Stimulated activated CD4-positive, alpha-beta T cell treated with anti-CD3 and anti-CD28 coated beads, Interleukin-4, amount 100 ng/mL, for 24 hours (primary cell): ENCODE results near the gene TOMM6.

ENCODE experiments used
- DNase-seq: peaks from one replicate; pipeline ENCODE4 v3.0.0-alpha.2; 2020

TOMM6 gene

GRCh38 chr6:41826343-41827022 is 39.0 kb downstream of the TOMM6 start:
- DNase-seq: no peak

GRCh38 chr6:41832263-41832662 is 44.8 kb downstream of the TOMM6 start:
- DNase-seq: no peak

DNA sequence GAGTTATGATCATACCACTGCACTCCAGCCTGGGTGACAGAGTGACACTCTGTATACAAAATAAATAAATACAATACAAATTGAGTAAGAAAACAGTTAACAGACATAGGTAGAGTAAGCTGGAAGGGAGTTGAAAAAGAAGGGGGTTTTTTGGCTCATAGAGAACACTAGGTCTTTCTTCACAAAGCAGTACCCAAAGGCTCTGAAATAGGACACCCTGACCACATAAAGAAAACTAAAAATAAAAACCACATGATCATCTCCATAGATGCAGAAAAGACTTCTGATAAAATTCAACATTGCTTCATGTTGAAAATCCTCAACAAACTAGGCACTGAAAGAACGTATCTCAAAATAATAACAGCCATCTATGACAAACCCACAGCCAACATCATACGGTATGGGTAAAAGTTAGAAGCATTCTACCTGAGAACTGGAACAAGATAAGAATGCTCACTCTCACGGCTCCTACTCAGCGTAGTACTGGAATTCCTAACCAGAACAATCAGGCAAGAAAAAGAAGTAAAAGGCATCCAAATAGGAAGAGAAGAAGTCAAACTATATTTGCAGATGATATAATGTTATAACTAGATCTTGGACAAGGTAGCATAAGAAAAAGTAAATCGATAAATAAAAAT is 48.6 kb downstream of the TOMM6 start:
- DNase-seq: no peak

DNA sequence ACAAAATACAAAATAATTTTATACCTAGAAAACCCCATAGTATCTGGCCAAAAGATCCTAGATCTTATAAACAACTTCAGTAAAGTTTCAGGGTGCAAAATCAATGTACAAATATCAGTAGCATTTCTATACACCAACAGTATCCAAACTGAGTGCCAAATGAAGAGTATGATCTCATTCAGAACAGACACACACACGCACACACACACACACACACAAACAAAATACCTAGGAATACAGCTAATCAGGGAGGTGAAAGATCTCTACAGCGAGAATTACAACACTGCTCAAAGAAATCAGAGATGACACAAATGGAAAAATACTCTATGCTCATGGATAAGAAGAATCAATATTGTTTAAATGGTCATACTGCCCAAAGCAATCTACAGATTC is 49.2 kb downstream of the TOMM6 start:
- DNase-seq: no peak
